ENCODE results near the gene NEAT1. TPM values are rescaled to one million over a fixed set of nuclear protein-coding genes. Genes with fewer than 3 reads are reported as not detected.
A peak's percentile ranks its signal among the peaks of the same experiment; 100 is the strongest.
"Not testable (repeated sequence)": the region's sequence is repeated elsewhere in the genome, so short reads cannot be mapped to it uniquely, and the experiment has no call there.

The NEAT1 gene
- total and polyA plus RNA-seq, 9 donors = 15.6 to 203 (median 65.3) TPM

GRCh38 chr11:65452806-65453490, 30.4 kb downstream of the NEAT1 start:
- peak; percentile 93 for DNase-seq
- 29% methylated on average over 6 of the region's 8 CpGs for WGBS (ENCODE audit: insufficient coverage)
- H3K4me3 ChIP-seq (ENCODE audit: low read length) = no peak overlapping the region
- peaks cover 2% of the 10 kb centered on the region for H3K36me3 ChIP-seq (ENCODE audit: control insufficient read depth, insufficient read depth, low read length)
- H3K9me3 ChIP-seq (replicated peaks; ENCODE audit: control insufficient read depth, low read depth, low read length) = no peaks in the 10 kb centered on the region
- H3K27ac ChIP-seq (ENCODE audit: low read length) = peak overlapping the region; percentile 89
- H3K27me3 ChIP-seq (ENCODE audit: control insufficient read depth, insufficient read depth, low read length) = no peaks in the 10 kb centered on the region
- peaks cover 30% of the 10 kb centered on the region for H3K4me1 ChIP-seq (ENCODE audit: control insufficient read depth, insufficient read depth, low read length)

GRCh38 chr11:65454311-65454695, 31.7 kb downstream of the NEAT1 start:
- Histone ChIP-seq H3K27ac (ENCODE audit: low read length) (peak overlapping the region; percentile 97), H3K4me1 (ENCODE audit: control insufficient read depth, insufficient read depth, low read length) (peaks cover 30% of the 10 kb centered on the region), H3K36me3 (ENCODE audit: control insufficient read depth, insufficient read depth, low read length) (no peaks in the 10 kb centered on the region), H3K9me3 (replicated peaks; ENCODE audit: control insufficient read depth, low read depth, low read length) (no peaks in the 10 kb centered on the region), H3K4me3 (ENCODE audit: low read length) (peak overlapping the region; percentile 65), H3K27me3 (ENCODE audit: control insufficient read depth, insufficient read depth, low read length) (no peaks in the 10 kb centered on the region)
- 22% methylated on average over 5 of the region's 10 CpGs for WGBS (ENCODE audit: insufficient coverage)
- no peak for DNase-seq

- Histone ChIP-seq H3K4me3 (ENCODE audit: low read length) (peak overlapping the region; percentile 65), H3K27ac (ENCODE audit: low read length) (peak overlapping the region; percentile 97), H3K4me1 (ENCODE audit: control insufficient read depth, insufficient read depth, low read length) (peaks cover 30% of the 10 kb centered on the region), H3K27me3 (ENCODE audit: control insufficient read depth, insufficient read depth, low read length) (no peaks in the 10 kb centered on the region), H3K9me3 (replicated peaks; ENCODE audit: control insufficient read depth, low read depth, low read length) (no peaks in the 10 kb centered on the region), H3K36me3 (ENCODE audit: control insufficient read depth, insufficient read depth, low read length) (no peaks in the 10 kb centered on the region)
- DNase-seq = peak; percentile 97
- 1% methylated on average over 42 of the region's 47 CpGs for WGBS (ENCODE audit: insufficient coverage)
Observed at GRCh38 chr11:65454696-65455456, 32.3 kb downstream of the NEAT1 start.

GRCh38 chr11:65456418-65456817, 33.8 kb downstream of the NEAT1 start:
- no peaks in the 10 kb centered on the region for H3K9me3 ChIP-seq (replicated peaks; ENCODE audit: control insufficient read depth, low read depth, low read length)
- no peaks in the 10 kb centered on the region for H3K27me3 ChIP-seq (ENCODE audit: control insufficient read depth, insufficient read depth, low read length)
- H3K4me3 ChIP-seq (ENCODE audit: low read length) = no peak overlapping the region
- 29% methylated on average over 1 of the region's 3 CpGs for WGBS (ENCODE audit: insufficient coverage)
- H3K36me3 ChIP-seq (ENCODE audit: control insufficient read depth, insufficient read depth, low read length) = no peaks in the 10 kb centered on the region
- peaks cover 30% of the 10 kb centered on the region for H3K4me1 ChIP-seq (ENCODE audit: control insufficient read depth, insufficient read depth, low read length)
- DNase-seq = no peak
- peak overlapping the region; percentile 67 for H3K27ac ChIP-seq (ENCODE audit: low read length)

- Histone ChIP-seq H3K27ac (ENCODE audit: low read length) (no peak overlapping the region), H3K9me3 (replicated peaks; ENCODE audit: control insufficient read depth, low read depth, low read length) (no peaks in the 10 kb centered on the region), H3K36me3 (ENCODE audit: control insufficient read depth, insufficient read depth, low read length) (no peaks in the 10 kb centered on the region), H3K4me1 (ENCODE audit: control insufficient read depth, insufficient read depth, low read length) (peaks cover 12% of the 10 kb centered on the region), H3K4me3 (ENCODE audit: low read length) (no peak overlapping the region), H3K27me3 (ENCODE audit: control insufficient read depth, insufficient read depth, low read length) (no peaks in the 10 kb centered on the region)
- 46% methylated on average over 3 of the region's 7 CpGs for WGBS (ENCODE audit: insufficient coverage)
- DNase-seq = no peak
Observed at GRCh38 chr11:65459552-65459951, 37.0 kb downstream of the NEAT1 start.

GRCh38 chr11:65465471-65465870, 42.9 kb downstream of the NEAT1 start:
- H3K27ac ChIP-seq (ENCODE audit: low read length); H3K27me3 ChIP-seq (ENCODE audit: control insufficient read depth, insufficient read depth, low read length); H3K4me1 ChIP-seq (ENCODE audit: control insufficient read depth, insufficient read depth, low read length); DNase-seq; H3K9me3 ChIP-seq (replicated peaks; ENCODE audit: control insufficient read depth, low read depth, low read length); H3K4me3 ChIP-seq (ENCODE audit: low read length); H3K36me3 ChIP-seq (ENCODE audit: control insufficient read depth, insufficient read depth, low read length): not testable (repeated sequence)
- WGBS (ENCODE audit: insufficient coverage) = 96% methylated on average over 15 of the region's 18 CpGs

GRCh38 chr11:65467306-65467705, 44.7 kb downstream of the NEAT1 start:
- not testable (repeated sequence) for H3K36me3 ChIP-seq (ENCODE audit: control insufficient read depth, insufficient read depth, low read length); H3K27ac ChIP-seq (ENCODE audit: low read length); DNase-seq; H3K27me3 ChIP-seq (ENCODE audit: control insufficient read depth, insufficient read depth, low read length); H3K9me3 ChIP-seq (replicated peaks; ENCODE audit: control insufficient read depth, low read depth, low read length); H3K4me3 ChIP-seq (ENCODE audit: low read length)
- peaks cover 12% of the 10 kb centered on the region for H3K4me1 ChIP-seq (ENCODE audit: control insufficient read depth, insufficient read depth, low read length)
- 100% methylated on average over 3 of the region's 6 CpGs for WGBS (ENCODE audit: insufficient coverage)

- Histone ChIP-seq H3K4me3 (ENCODE audit: low read length) (no peak overlapping the region), H3K27ac (ENCODE audit: low read length) (no peak overlapping the region), H3K4me1 (ENCODE audit: control insufficient read depth, insufficient read depth, low read length) (peaks cover 12% of the 10 kb centered on the region), H3K27me3 (ENCODE audit: control insufficient read depth, insufficient read depth, low read length) (no peaks in the 10 kb centered on the region), H3K9me3 (replicated peaks; ENCODE audit: control insufficient read depth, low read depth, low read length) (no peaks in the 10 kb centered on the region), H3K36me3 (ENCODE audit: control insufficient read depth, insufficient read depth, low read length) (peaks cover 4% of the 10 kb centered on the region)
- no peak for DNase-seq
- WGBS (ENCODE audit: insufficient coverage) = 27% methylated on average over 2 of the region's 3 CpGs
Observed at GRCh38 chr11:65468874-65469333, 46.3 kb downstream of the NEAT1 start.

GRCh38 chr11:65470433-65471049, 47.9 kb downstream of the NEAT1 start:
- WGBS (ENCODE audit: insufficient coverage) = 76% methylated on average over 6 of the region's 8 CpGs
- H3K4me3 ChIP-seq (ENCODE audit: low read length) = no peak overlapping the region
- peaks cover 12% of the 10 kb centered on the region for H3K4me1 ChIP-seq (ENCODE audit: control insufficient read depth, insufficient read depth, low read length)
- H3K27ac ChIP-seq (ENCODE audit: low read length) = no peak overlapping the region
- H3K9me3 ChIP-seq (replicated peaks; ENCODE audit: control insufficient read depth, low read depth, low read length) = no peaks in the 10 kb centered on the region
- no peak for DNase-seq
- peaks cover 4% of the 10 kb centered on the region for H3K36me3 ChIP-seq (ENCODE audit: control insufficient read depth, insufficient read depth, low read length)
- no peaks in the 10 kb centered on the region for H3K27me3 ChIP-seq (ENCODE audit: control insufficient read depth, insufficient read depth, low read length)

GRCh38 chr11:65471447-65471891, 48.9 kb downstream of the NEAT1 start:
- H3K36me3 ChIP-seq (ENCODE audit: control insufficient read depth, insufficient read depth, low read length) = no peaks in the 10 kb centered on the region
- peaks cover 16% of the 10 kb centered on the region for H3K4me1 ChIP-seq (ENCODE audit: control insufficient read depth, insufficient read depth, low read length)
- H3K27ac ChIP-seq (ENCODE audit: low read length) = peak overlapping the region; percentile 89
- peak; percentile 73 for DNase-seq
- WGBS (ENCODE audit: insufficient coverage) = 45% methylated on average over 5 of the region's 8 CpGs
- H3K27me3 ChIP-seq (ENCODE audit: control insufficient read depth, insufficient read depth, low read length) = no peaks in the 10 kb centered on the region
- no peaks in the 10 kb centered on the region for H3K9me3 ChIP-seq (replicated peaks; ENCODE audit: control insufficient read depth, low read depth, low read length)
- peak overlapping the region; percentile 13 for H3K4me3 ChIP-seq (ENCODE audit: low read length)
